Liver (tissue), 9 donors: ENCODE data around the gene RAPGEF4. TPM values are rescaled to one million over a fixed set of nuclear protein-coding genes. Genes with fewer than 3 reads are reported as not detected.

Source experiments
- DNase-seq: peaks from one replicate; pipeline ENCODE4 v3.0.0-alpha.2; 2017; ENCODE audit warnings: low spot score
- H3K27ac ChIP-seq, 2 donors: one replicate each; pipeline ENCODE4 v1.7.0; 2013; ENCODE audit warnings: inconsistent platforms in 2 of 2, low read length in 2 of 2, control low read depth in 1 of 2, low read depth in 1 of 2, mild to moderate bottlenecking in 1 of 2
- H3K27me3 ChIP-seq, 4 donors: one replicate each; pipeline versions ENCODE4 v1.6.1 to v1.7.0; 2013; ENCODE audit warnings: low read length in 3 of 4, inconsistent platforms in 1 of 4, mild to moderate bottlenecking in 1 of 4, moderate library complexity in 1 of 4; ENCODE audit not compliant: control insufficient read depth in 4 of 4, insufficient read depth in 4 of 4
- H3K36me3 ChIP-seq, 4 donors: one replicate each; pipeline versions ENCODE4 v1.6.1 to v1.7.0; 2013; ENCODE audit warnings: low read length in 3 of 4, mild to moderate bottlenecking in 3 of 4, low read depth in 1 of 4, moderate library complexity in 1 of 4; ENCODE audit not compliant: control insufficient read depth in 4 of 4, insufficient read depth in 3 of 4
- H3K4me1 ChIP-seq, 4 donors: one replicate each; pipeline versions ENCODE4 v1.6.1 to v1.7.0; 2013; ENCODE audit warnings: low read length in 3 of 4, mild to moderate bottlenecking in 3 of 4, moderate library complexity in 1 of 4; ENCODE audit not compliant: control insufficient read depth in 4 of 4, insufficient read depth in 4 of 4
- H3K4me3 ChIP-seq, 3 donors: one replicate each; pipeline versions ENCODE4 v1.6.1 to v1.7.0; 2013; ENCODE audit warnings: low read length in 3 of 3, control low read depth in 1 of 3, low read depth in 1 of 3, mild to moderate bottlenecking in 1 of 3
- H3K9ac ChIP-seq, 2 donors: one replicate each; pipeline ENCODE4 v1.7.0; 2013; ENCODE audit warnings: low read length in 2 of 2, mild to moderate bottlenecking in 2 of 2, moderate library complexity in 2 of 2, control low read depth in 1 of 2, low read depth in 1 of 2
- H3K9me3 ChIP-seq, 4 donors: one replicate each; pipeline versions ENCODE4 v1.6.1 to v1.7.0; 2013; ENCODE audit warnings: low read length in 3 of 4; ENCODE audit not compliant: control insufficient read depth in 4 of 4
- CTCF ChIP-seq: fragments of 150-350 bp; IDR thresholded peaks from 2 replicates; pipeline ENCODE4 v1.5.1; 2017; ENCODE audit warnings: improper control_type of control experiment, low read depth, low read length; ENCODE audit not compliant: missing input control
- EGR1 ChIP-seq, 2 donors: IDR thresholded peaks; 2 replicates each; pipeline ENCODE4 v1.6.1; 2016 to 2018; ENCODE audit warnings: antibody characterized with exemption in 2 of 2, low read depth in 2 of 2
- FOXA1 ChIP-seq: IDR thresholded peaks from 2 replicates; pipeline ENCODE4 v1.6.1; 2016; ENCODE audit warnings: antibody characterized with exemption
- FOXA2 ChIP-seq: IDR thresholded peaks from 2 replicates; pipeline ENCODE4 v1.6.1; 2016; ENCODE audit warnings: antibody characterized with exemption
- GABPA ChIP-seq, 2 donors: IDR thresholded peaks in 1 of 2; conservative IDR thresholded peaks in 1 of 2; 2 replicates each; pipeline ENCODE4 v1.6.1; 2016; ENCODE audit warnings: antibody characterized with exemption in 2 of 2, mild to moderate bottlenecking in 1 of 2, moderate library complexity in 1 of 2
- HNF4A ChIP-seq, 2 donors: conservative IDR thresholded peaks; 2 replicates each; pipeline ENCODE4 v1.6.1; 2016; ENCODE audit warnings: antibody characterized with exemption in 2 of 2, mild to moderate bottlenecking in 2 of 2
- HNF4G ChIP-seq: IDR thresholded peaks from 2 replicates; pipeline ENCODE4 v1.6.1; 2016; ENCODE audit warnings: antibody characterized with exemption
- JUND ChIP-seq, 2 donors: IDR thresholded peaks; 2 replicates each; pipeline ENCODE4 v1.6.1; 2016; ENCODE audit warnings: antibody characterized with exemption in 2 of 2
- MAX ChIP-seq: IDR thresholded peaks from 2 replicates; pipeline ENCODE4 v1.6.1; 2016; ENCODE audit warnings: antibody characterized with exemption
- NR2F2 ChIP-seq: IDR thresholded peaks from 2 replicates; pipeline ENCODE4 v1.6.1; 2016; ENCODE audit warnings: antibody characterized with exemption
- RAD21 ChIP-seq, 2 donors: IDR thresholded peaks; 2 replicates each; pipeline ENCODE4 v1.6.1; 2016; ENCODE audit warnings: antibody characterized with exemption in 2 of 2, mild to moderate bottlenecking in 2 of 2
- RXRA ChIP-seq, 2 donors: IDR thresholded peaks; 2 replicates each; pipeline ENCODE4 v1.6.1; 2017 to 2018; ENCODE audit warnings: antibody characterized with exemption in 2 of 2, mild to moderate bottlenecking in 1 of 2
- SP1 ChIP-seq: IDR thresholded peaks from 2 replicates; pipeline ENCODE4 v1.6.1; 2018; ENCODE audit warnings: antibody characterized with exemption, mild to moderate bottlenecking
- TAF1 ChIP-seq: conservative IDR thresholded peaks from 2 replicates; pipeline ENCODE4 v1.6.1; 2016; ENCODE audit warnings: antibody characterized with exemption, mild to moderate bottlenecking
- YY1 ChIP-seq: IDR thresholded peaks from 2 replicates; pipeline ENCODE4 v1.6.1; 2016; ENCODE audit warnings: antibody characterized with exemption, mild to moderate bottlenecking
- WGBS: extraction: QIAGEN DNeasy Blood & Tissue Kit; methylation state at CpG from one replicate; pipeline ENCODE4 v1.1.7; 2013; 5-methylcytosine and 5-hydroxymethylcytosine counted together
- polyA plus RNA-seq, 2 donors: library from polyadenylated mRNA; stranded (reverse) in 1 of 2; unstranded in 1 of 2; fragments of 200-250 nt in 1 of 2; fragments of >200 nt in 1 of 2; fragmentation: Nextera tagmentation in 1 of 2; extraction: Ambion mirVana in 1 of 2; gene quantifications; one replicate each; pipeline versions ENCODE4 v1.2.1 to v1.2.3, GENCODE V29; 2013 to 2015
- total RNA-seq, 2 donors: library from RNA; depleted of rRNA; stranded (reverse); fragments of >200 nt; gene quantifications; one replicate each; pipeline ENCODE4 v1.2.3, GENCODE V29; 2014
- TF ChIP-seq, protein P1 (sequence below): IDR thresholded peaks from 2 replicates; pipeline ENCODE4 v1.6.1; 2016; ENCODE audit warnings: antibody characterized with exemption
- TF ChIP-seq, protein P2 (sequence below): IDR thresholded peaks from 2 replicates; pipeline ENCODE4 v1.6.1; 2016; ENCODE audit warnings: antibody characterized with exemption, mild to moderate bottlenecking
- donor health status: healthy.
- donor health status: healthy.
- donor health status: healthy.
- donor health status: healthy.
- donor health status: healthy.

The RAPGEF4 gene
- total and polyA plus RNA-seq, 4 donors: 1.5 to 18.2 (median 8.3) TPM

GRCh38 chr2:172900871-172901270, 165.2 kb downstream of the RAPGEF4 start:
- TF ChIP-seq SP1: no peak
- no peak for TF ChIP-seq MAX
- no peak for TF ChIP-seq RAD21 (IDR thresholded peaks at IDR 0.05)
- TF ChIP-seq HNF4A (conservative IDR thresholded peaks at IDR 0.05): no peak
- no peak for TF ChIP-seq EGR1 (IDR thresholded peaks at IDR 0.05; ENCODE audit: low read depth in 2 of 2)
- TF ChIP-seq, protein P1, sequence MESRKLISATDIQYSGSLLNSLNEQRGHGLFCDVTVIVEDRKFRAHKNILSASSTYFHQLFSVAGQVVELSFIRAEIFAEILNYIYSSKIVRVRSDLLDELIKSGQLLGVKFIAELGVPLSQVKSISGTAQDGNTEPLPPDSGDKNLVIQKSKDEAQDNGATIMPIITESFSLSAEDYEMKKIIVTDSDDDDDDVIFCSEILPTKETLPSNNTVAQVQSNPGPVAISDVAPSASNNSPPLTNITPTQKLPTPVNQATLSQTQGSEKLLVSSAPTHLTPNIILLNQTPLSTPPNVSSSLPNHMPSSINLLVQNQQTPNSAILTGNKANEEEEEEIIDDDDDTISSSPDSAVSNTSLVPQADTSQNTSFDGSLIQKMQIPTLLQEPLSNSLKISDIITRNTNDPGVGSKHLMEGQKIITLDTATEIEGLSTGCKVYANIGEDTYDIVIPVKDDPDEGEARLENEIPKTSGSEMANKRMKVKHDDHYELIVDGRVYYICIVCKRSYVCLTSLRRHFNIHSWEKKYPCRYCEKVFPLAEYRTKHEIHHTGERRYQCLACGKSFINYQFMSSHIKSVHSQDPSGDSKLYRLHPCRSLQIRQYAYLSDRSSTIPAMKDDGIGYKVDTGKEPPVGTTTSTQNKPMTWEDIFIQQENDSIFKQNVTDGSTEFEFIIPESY: no peak
- no peak for TF ChIP-seq FOXA1
- TF ChIP-seq HNF4G: no peak
- no peak for TF ChIP-seq CTCF
- TF ChIP-seq JUND (IDR thresholded peaks at IDR 0.05): no peak
- TF ChIP-seq GABPA (IDR thresholded peaks at IDR 0.05 in 1 of 2, conservative IDR thresholded peaks at IDR 0.05 in 1 of 2): no peak
- TF ChIP-seq, protein P2, sequence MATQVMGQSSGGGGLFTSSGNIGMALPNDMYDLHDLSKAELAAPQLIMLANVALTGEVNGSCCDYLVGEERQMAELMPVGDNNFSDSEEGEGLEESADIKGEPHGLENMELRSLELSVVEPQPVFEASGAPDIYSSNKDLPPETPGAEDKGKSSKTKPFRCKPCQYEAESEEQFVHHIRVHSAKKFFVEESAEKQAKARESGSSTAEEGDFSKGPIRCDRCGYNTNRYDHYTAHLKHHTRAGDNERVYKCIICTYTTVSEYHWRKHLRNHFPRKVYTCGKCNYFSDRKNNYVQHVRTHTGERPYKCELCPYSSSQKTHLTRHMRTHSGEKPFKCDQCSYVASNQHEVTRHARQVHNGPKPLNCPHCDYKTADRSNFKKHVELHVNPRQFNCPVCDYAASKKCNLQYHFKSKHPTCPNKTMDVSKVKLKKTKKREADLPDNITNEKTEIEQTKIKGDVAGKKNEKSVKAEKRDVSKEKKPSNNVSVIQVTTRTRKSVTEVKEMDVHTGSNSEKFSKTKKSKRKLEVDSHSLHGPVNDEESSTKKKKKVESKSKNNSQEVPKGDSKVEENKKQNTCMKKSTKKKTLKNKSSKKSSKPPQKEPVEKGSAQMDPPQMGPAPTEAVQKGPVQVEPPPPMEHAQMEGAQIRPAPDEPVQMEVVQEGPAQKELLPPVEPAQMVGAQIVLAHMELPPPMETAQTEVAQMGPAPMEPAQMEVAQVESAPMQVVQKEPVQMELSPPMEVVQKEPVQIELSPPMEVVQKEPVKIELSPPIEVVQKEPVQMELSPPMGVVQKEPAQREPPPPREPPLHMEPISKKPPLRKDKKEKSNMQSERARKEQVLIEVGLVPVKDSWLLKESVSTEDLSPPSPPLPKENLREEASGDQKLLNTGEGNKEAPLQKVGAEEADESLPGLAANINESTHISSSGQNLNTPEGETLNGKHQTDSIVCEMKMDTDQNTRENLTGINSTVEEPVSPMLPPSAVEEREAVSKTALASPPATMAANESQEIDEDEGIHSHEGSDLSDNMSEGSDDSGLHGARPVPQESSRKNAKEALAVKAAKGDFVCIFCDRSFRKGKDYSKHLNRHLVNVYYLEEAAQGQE: no peak
- TF ChIP-seq YY1: no peak
- no peak for TF ChIP-seq RXRA (IDR thresholded peaks at IDR 0.05)
- no peak for TF ChIP-seq NR2F2
- TF ChIP-seq TAF1: no peak
- TF ChIP-seq FOXA2: no peak
- Histone ChIP-seq H3K27ac (no peak overlapping the region), H3K27me3 (no peaks in the 10 kb centered on the region), H3K9me3 (no peaks in the 10 kb centered on the region), H3K4me3 (no peak overlapping the region), H3K4me1 (no peaks in the 10 kb centered on the region), H3K9ac (no peak overlapping the region), H3K36me3 (no peaks in the 10 kb centered on the region)
- no peak for DNase-seq
- 77% methylated on average over 3 of the region's 3 CpGs for WGBS

GRCh38 chr2:172901913-172902312, 166.3 kb downstream of the RAPGEF4 start:
- DNase-seq: no peak
- no peak overlapping the region for H3K9ac ChIP-seq
- H3K4me3 ChIP-seq: no peak overlapping the region
- 86% methylated on average over 4 of the region's 4 CpGs for WGBS
- H3K4me1 ChIP-seq: no peaks in the 10 kb centered on the region
- H3K36me3 ChIP-seq: no peaks in the 10 kb centered on the region
- H3K9me3 ChIP-seq: no peaks in the 10 kb centered on the region
- no peak for TF ChIP-seq JUND (IDR thresholded peaks at IDR 0.05)
- TF ChIP-seq FOXA1: no peak
- no peak for TF ChIP-seq HNF4G
- no peak for TF ChIP-seq GABPA (IDR thresholded peaks at IDR 0.05 in 1 of 2, conservative IDR thresholded peaks at IDR 0.05 in 1 of 2)
- H3K27me3 ChIP-seq: no peaks in the 10 kb centered on the region
- no peak overlapping the region for H3K27ac ChIP-seq
